Measurements from ENCODE around the gene ABHD6.
A peak's percentile ranks its signal among the peaks of the same experiment; 100 is the strongest.
"Not testable (repeated sequence)": the region's sequence is repeated elsewhere in the genome, so short reads cannot be mapped to it uniquely, and the experiment has no call there.

ABHD6 gene

GRCh38 chr3:58237941-58238681 lies 519 bp downstream of the ABHD6 start:
- Histone ChIP-seq H4K20me1 (peaks cover 26% of the 10 kb centered on the region), H3K36me3 (no peaks in the 10 kb centered on the region), H3K4me1 (peaks cover 16% of the 10 kb centered on the region), H3K4me3 (peak overlapping the region; percentile 89), H3K9me3 (no peaks in the 10 kb centered on the region), H3K9ac (peak overlapping the region; percentile 79), H3K4me2 (peak overlapping the region; percentile 97), H3K27ac (peak overlapping the region; percentile 59), H3K27me3 (no peaks in the 10 kb centered on the region)
- peak; percentile 50; the same call in 1 of the 2 replicates for TF ChIP-seq Cebpa-rat (IDR thresholded peaks at IDR 0.05)

GRCh38 chr3:58238830-58239229 lies 1.2 kb downstream of the ABHD6 start:
- H3K27me3 ChIP-seq, result no peaks in the 10 kb centered on the region
- H4K20me1 ChIP-seq, result peaks cover 26% of the 10 kb centered on the region
- TF ChIP-seq Cebpa-rat (IDR thresholded peaks at IDR 0.05), result no peak
- no peaks in the 10 kb centered on the region for H3K9me3 ChIP-seq
- H3K9ac ChIP-seq, result 0 out of 2 replicates have a peak overlapping the region, but pooled peaks have one; percentile 79
- H3K27ac ChIP-seq, result no peak overlapping the region
- H3K4me2 ChIP-seq, result peak overlapping the region; percentile 97
- no peaks in the 10 kb centered on the region for H3K36me3 ChIP-seq
- H3K4me3 ChIP-seq, result peak overlapping the region; percentile 89
- peaks cover 16% of the 10 kb centered on the region for H3K4me1 ChIP-seq

GRCh38 chr3:58241306-58242044 lies 3.9 kb downstream of the ABHD6 start:
- no peak overlapping the region for H3K9ac ChIP-seq
- peaks cover 12% of the 10 kb centered on the region for H3K4me1 ChIP-seq
- TF ChIP-seq Cebpa-rat (IDR thresholded peaks at IDR 0.05), result no peak
- H3K4me2 ChIP-seq, result no peak overlapping the region
- H4K20me1 ChIP-seq, result peaks cover 33% of the 10 kb centered on the region
- H3K27me3 ChIP-seq, result no peaks in the 10 kb centered on the region
- no peak overlapping the region for H3K4me3 ChIP-seq
- H3K27ac ChIP-seq, result no peak overlapping the region
- H3K36me3 ChIP-seq, result no peaks in the 10 kb centered on the region
- no peaks in the 10 kb centered on the region for H3K9me3 ChIP-seq

- Histone ChIP-seq H3K4me1 (peaks cover 6% of the 10 kb centered on the region), H3K27me3 (no peaks in the 10 kb centered on the region), H3K4me3 (no peak overlapping the region), H3K9ac (no peak overlapping the region), H3K9me3 (no peaks in the 10 kb centered on the region), H4K20me1 (peaks cover 36% of the 10 kb centered on the region), H3K27ac (no peak overlapping the region), H3K36me3 (no peaks in the 10 kb centered on the region), H3K4me2 (no peak overlapping the region)
- TF ChIP-seq Cebpa-rat (IDR thresholded peaks at IDR 0.05), result no peak
These were observed 4.7 kb downstream of the ABHD6 start for GRCh38 chr3:58242340-58242739.

- not testable (repeated sequence) for H3K27me3 ChIP-seq, H3K36me3 ChIP-seq, H3K9me3 ChIP-seq, H3K9ac ChIP-seq, H3K4me2 ChIP-seq, H3K4me1 ChIP-seq, H3K4me3 ChIP-seq, H3K27ac ChIP-seq
- peaks cover 40% of the 10 kb centered on the region for H4K20me1 ChIP-seq
These were observed 5.3 kb downstream of the ABHD6 start for GRCh38 chr3:58242860-58243259.

- no peak overlapping the region for H3K4me3 ChIP-seq
- no peaks in the 10 kb centered on the region for H3K9me3 ChIP-seq
- H3K36me3 ChIP-seq, result no peaks in the 10 kb centered on the region
- peaks cover 40% of the 10 kb centered on the region for H4K20me1 ChIP-seq
- TF ChIP-seq Cebpa-rat (IDR thresholded peaks at IDR 0.05), result no peak
- no peak overlapping the region for H3K4me2 ChIP-seq
- no peak overlapping the region for H3K9ac ChIP-seq
- H3K27ac ChIP-seq, result no peak overlapping the region
- peaks cover under 1% of the 10 kb centered on the region; the same call in 1 of the 2 replicates for H3K4me1 ChIP-seq
- H3K27me3 ChIP-seq, result no peaks in the 10 kb centered on the region
These were observed 6.5 kb downstream of the ABHD6 start for GRCh38 chr3:58243976-58244585.

- no peak overlapping the region for H3K4me2 ChIP-seq
- no peak for TF ChIP-seq Cebpa-rat (IDR thresholded peaks at IDR 0.05)
These were observed 8.8 kb downstream of the ABHD6 start for GRCh38 chr3:58246148-58247047.

GRCh38 chr3:58249358-58250092 lies 11.9 kb downstream of the ABHD6 start:
- Histone ChIP-seq H3K36me3 (no peaks in the 10 kb centered on the region), H3K4me1 (peaks cover 7% of the 10 kb centered on the region), H4K20me1 (peaks cover 15% of the 10 kb centered on the region; the same call in 1 of the 2 replicates), H3K9me3 (no peaks in the 10 kb centered on the region), H3K27me3 (no peaks in the 10 kb centered on the region), H3K27ac (no peak overlapping the region; the same call in 1 of the 2 replicates), H3K4me2 (no peak overlapping the region), H3K9ac (no peak overlapping the region), H3K4me3 (no peak overlapping the region)
- no peak for TF ChIP-seq Cebpa-rat (IDR thresholded peaks at IDR 0.05)

More at GRCh38 chr3:58246148-58247047, 8.8 kb downstream of the ABHD6 start:
- H4K20me1 ChIP-seq, result peaks cover 25% of the 10 kb centered on the region; the same call in 1 of the 2 replicates
- no peak overlapping the region for H3K4me3 ChIP-seq
- no peaks in the 10 kb centered on the region for H3K27me3 ChIP-seq
- no peak overlapping the region for H3K27ac ChIP-seq
- peaks cover 7% of the 10 kb centered on the region for H3K4me1 ChIP-seq
- H3K9ac ChIP-seq, result no peak overlapping the region
- H3K9me3 ChIP-seq, result no peaks in the 10 kb centered on the region
- no peaks in the 10 kb centered on the region for H3K36me3 ChIP-seq
